HUES64 (cell line): ENCODE measurements around the gene DAZAP1.

Source experiments
- H3K27ac ChIP-seq: 2 replicates; pipeline ENCODE4 v1.7.0; 2013; ENCODE audit warnings: low read depth, low read length, inconsistent platforms
- H3K27me3 ChIP-seq: 2 replicates; pipeline ENCODE4 v1.6.1; 2013; ENCODE audit warnings: mild to moderate bottlenecking, low read length; ENCODE audit not compliant: insufficient read depth
- H3K36me3 ChIP-seq: 2 replicates; pipeline ENCODE4 v1.6.1; 2013; ENCODE audit warnings: mild to moderate bottlenecking, low read length; ENCODE audit not compliant: insufficient read depth
- H3K4me1 ChIP-seq: 2 replicates; pipeline ENCODE4 v1.6.1; 2013; ENCODE audit warnings: mild to moderate bottlenecking, low read length, moderate library complexity; ENCODE audit not compliant: insufficient read depth
- H3K4me3 ChIP-seq: 2 replicates; pipeline ENCODE4 v1.5.1; 2013; ENCODE audit warnings: mild to moderate bottlenecking, low read length, moderate library complexity
- H3K9ac ChIP-seq: 2 replicates; pipeline ENCODE4 v1.6.1; 2013; ENCODE audit warnings: mild to moderate bottlenecking, low read depth, low read length
- H3K9me3 ChIP-seq: 2 replicates; pipeline ENCODE4 v1.6.1; 2013; ENCODE audit warnings: low read depth, low read length; ENCODE audit not compliant: insufficient read depth
- WGBS: fragments of 150-250, 120-280 bp; methylation state at CpG from one replicate; pipeline ENCODE4 v1.1.7; 2013; ENCODE audit warnings: missing lambda C conversion rate; 5-methylcytosine and 5-hydroxymethylcytosine counted together

DAZAP1 gene

GRCh38 chr19:1431759-1432506 is 24.5 kb downstream of the DAZAP1 start:
- no peaks in the 10 kb centered on the region for H3K4me1 ChIP-seq
- no peaks in the 10 kb centered on the region for H3K9me3 ChIP-seq
- H3K36me3 ChIP-seq: peaks cover 82% of the 10 kb centered on the region
- no peak overlapping the region for H3K4me3 ChIP-seq
- no peak overlapping the region for H3K27ac ChIP-seq
- no peaks in the 10 kb centered on the region for H3K27me3 ChIP-seq
- 96% methylated on average over 24 of the region's 24 CpGs for WGBS
- no peak overlapping the region; the same call in 1 of the 2 replicates for H3K9ac ChIP-seq

GRCh38 chr19:1432507-1432887 is 25.1 kb downstream of the DAZAP1 start:
- Histone ChIP-seq H3K36me3 (peaks cover 76% of the 10 kb centered on the region), H3K27ac (no peak overlapping the region), H3K9me3 (no peaks in the 10 kb centered on the region), H3K4me1 (no peaks in the 10 kb centered on the region), H3K9ac (no peak overlapping the region), H3K27me3 (no peaks in the 10 kb centered on the region), H3K4me3 (no peak overlapping the region)
- 97% methylated on average over 16 of the region's 16 CpGs for WGBS

GRCh38 chr19:1433119-1434039 is 26.0 kb downstream of the DAZAP1 start:
- Histone ChIP-seq H3K27me3 (no peaks in the 10 kb centered on the region), H3K4me3 (no peak overlapping the region), H3K9ac (no peak overlapping the region), H3K9me3 (no peaks in the 10 kb centered on the region), H3K36me3 (peaks cover 68% of the 10 kb centered on the region), H3K4me1 (no peaks in the 10 kb centered on the region), H3K27ac (no peak overlapping the region)
- 95% methylated on average over 47 of the region's 47 CpGs for WGBS

- no peak overlapping the region for H3K27ac ChIP-seq
- H3K9ac ChIP-seq: no peak overlapping the region
- 95% methylated on average over 17 of the region's 17 CpGs for WGBS
- peaks cover 61% of the 10 kb centered on the region for H3K36me3 ChIP-seq
- no peak overlapping the region for H3K4me3 ChIP-seq
- H3K4me1 ChIP-seq: no peaks in the 10 kb centered on the region
- H3K9me3 ChIP-seq: no peaks in the 10 kb centered on the region
- no peaks in the 10 kb centered on the region for H3K27me3 ChIP-seq
Measured at GRCh38 chr19:1434040-1434366, 26.6 kb downstream of the DAZAP1 start.

- H3K9ac ChIP-seq: no peak overlapping the region
Measured at GRCh38 chr19:1434577-1435060, 27.2 kb downstream of the DAZAP1 start.

GRCh38 chr19:1435378-1435989 is 28.1 kb downstream of the DAZAP1 start:
- Histone ChIP-seq H3K27me3 (no peaks in the 10 kb centered on the region), H3K4me3 (no peak overlapping the region), H3K9ac (no peak overlapping the region), H3K4me1 (no peaks in the 10 kb centered on the region; the same call in 1 of the 2 replicates), H3K9me3 (no peaks in the 10 kb centered on the region), H3K27ac (no peak overlapping the region), H3K36me3 (peaks cover 63% of the 10 kb centered on the region)
- 90% methylated on average over 21 of the region's 21 CpGs for WGBS

More at GRCh38 chr19:1434577-1435060, 27.2 kb downstream of the DAZAP1 start:
- Histone ChIP-seq H3K4me3 (no peak overlapping the region), H3K4me1 (no peaks in the 10 kb centered on the region; the same call in 1 of the 2 replicates), H3K9me3 (no peaks in the 10 kb centered on the region), H3K27ac (no peak overlapping the region), H3K27me3 (no peaks in the 10 kb centered on the region), H3K36me3 (peaks cover 61% of the 10 kb centered on the region)
- WGBS: 94% methylated on average over 38 of the region's 39 CpGs

GRCh38 chr19:1437609-1438008 is 30.2 kb downstream of the DAZAP1 start:
- Histone ChIP-seq H3K9ac (no peak overlapping the region), H3K27ac (no peak overlapping the region), H3K4me3 (peak overlapping the region; percentile 60; the same call in 1 of the 2 replicates), H3K9me3 (no peaks in the 10 kb centered on the region), H3K4me1 (no peaks in the 10 kb centered on the region; the same call in 1 of the 2 replicates), H3K36me3 (peaks cover 66% of the 10 kb centered on the region), H3K27me3 (no peaks in the 10 kb centered on the region)
- 92% methylated on average over 8 of the region's 8 CpGs for WGBS

- peaks cover 62% of the 10 kb centered on the region for H3K36me3 ChIP-seq
- no peaks in the 10 kb centered on the region for H3K9me3 ChIP-seq
- peak within 1 kb of the TSS; percentile 98 for H3K9ac ChIP-seq
- 2% methylated on average over 100 of the region's 100 CpGs for WGBS
- H3K27ac ChIP-seq: peak within 1 kb of the TSS; percentile 88
- peak within 1 kb of the TSS; percentile 60 for H3K4me3 ChIP-seq
- no peaks in the 10 kb centered on the region for H3K27me3 ChIP-seq
- H3K4me1 ChIP-seq: no peaks in the 10 kb centered on the region; the same call in 1 of the 2 replicates
Measured at GRCh38 chr19:1438035-1438932, 30.9 kb downstream of the DAZAP1 start, which contains the start of gene RPS15. Gene RPS15, plus strand, starts transcription at chr19:1438396. Its CDS starts 30 bp downstream, at chr19:1438426.

- H3K9me3 ChIP-seq: no peaks in the 10 kb centered on the region
- H3K9ac ChIP-seq: peak overlapping the region; percentile 98
- peaks cover 56% of the 10 kb centered on the region for H3K36me3 ChIP-seq
- H3K27me3 ChIP-seq: no peaks in the 10 kb centered on the region
- under 1% methylated on average over 26 of the region's 26 CpGs for WGBS
- H3K27ac ChIP-seq: peak overlapping the region; percentile 88
- H3K4me1 ChIP-seq: no peaks in the 10 kb centered on the region; the same call in 1 of the 2 replicates
- H3K4me3 ChIP-seq: peak overlapping the region; percentile 60
Measured at GRCh38 chr19:1438933-1439354, 31.6 kb downstream of the DAZAP1 start.
